RWPE1 (cell line): ENCODE measurements around the gene NR1D2.

Experiments
- CTCF ChIA-PET: fragments of 350-600 bp; sonication (Branson Sonifier 250); formaldehyde crosslinking; extraction: SDS; loops from one replicate; lab custom pipeline; 2021; lab: Yijun Ruan, JAX
- POLR2A ChIA-PET: fragments of 400-600 bp; formaldehyde crosslinking; extraction: SDS; loops from one replicate; lab custom pipeline; 2020; ENCODE audit warnings: antibody characterized with exemption; ENCODE audit not compliant: low non-redundant PET; lab: Yijun Ruan, JAX
- DNase-seq: peaks from one replicate; pipeline ENCODE4 v3.0.0; 2012; ENCODE audit warnings: low spot score
- H3K27ac ChIP-seq: fragments of 450-650 bp; 2 replicates; pipeline ENCODE4 v1.5.1; 2017
- TF ChIP-seq, protein P1 (sequence below): fragments of 450-650 bp; conservative IDR thresholded peaks from 2 replicates; pipeline ENCODE4 v1.5.1; 2017; ENCODE audit warnings: low read depth, mild to moderate bottlenecking

NR1D2 gene

DNA sequence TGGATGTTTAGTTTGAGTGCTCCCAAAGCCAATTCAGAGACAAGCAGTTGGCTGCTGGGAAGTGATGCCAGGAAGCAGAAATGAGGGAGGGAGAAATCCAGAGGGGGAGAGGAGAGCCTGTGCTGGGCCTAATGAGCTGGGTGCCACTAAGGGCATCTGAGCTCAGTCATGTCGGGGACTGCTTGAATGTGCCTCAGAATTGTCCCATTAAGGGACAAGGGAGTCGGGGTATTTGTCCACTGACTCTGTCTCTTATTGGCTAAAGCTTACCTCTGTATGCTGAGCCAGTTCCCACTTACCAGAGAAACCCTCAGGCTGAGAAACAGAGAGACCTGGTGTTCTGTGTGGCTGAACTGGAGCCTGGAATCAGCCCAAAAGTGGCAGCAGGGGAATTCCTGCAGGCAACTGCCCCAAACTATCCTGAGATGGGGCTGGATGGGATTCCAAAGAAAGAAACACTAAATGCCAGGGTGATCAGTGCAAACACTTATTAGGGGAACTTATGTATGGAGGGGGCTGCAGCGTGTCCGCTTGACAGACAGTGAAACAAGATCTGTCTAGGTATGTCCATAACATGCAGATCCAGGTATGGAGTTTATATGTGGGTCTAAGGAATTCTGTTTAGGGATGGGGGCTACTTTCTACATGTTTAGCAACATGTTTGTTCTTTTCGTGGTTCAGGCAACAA lies 48.6 kb downstream of the NR1D2 start:
- ChIA-PET CTCF (no interaction called here), POLR2A (no interaction called here)
- TF ChIP-seq, protein P1, sequence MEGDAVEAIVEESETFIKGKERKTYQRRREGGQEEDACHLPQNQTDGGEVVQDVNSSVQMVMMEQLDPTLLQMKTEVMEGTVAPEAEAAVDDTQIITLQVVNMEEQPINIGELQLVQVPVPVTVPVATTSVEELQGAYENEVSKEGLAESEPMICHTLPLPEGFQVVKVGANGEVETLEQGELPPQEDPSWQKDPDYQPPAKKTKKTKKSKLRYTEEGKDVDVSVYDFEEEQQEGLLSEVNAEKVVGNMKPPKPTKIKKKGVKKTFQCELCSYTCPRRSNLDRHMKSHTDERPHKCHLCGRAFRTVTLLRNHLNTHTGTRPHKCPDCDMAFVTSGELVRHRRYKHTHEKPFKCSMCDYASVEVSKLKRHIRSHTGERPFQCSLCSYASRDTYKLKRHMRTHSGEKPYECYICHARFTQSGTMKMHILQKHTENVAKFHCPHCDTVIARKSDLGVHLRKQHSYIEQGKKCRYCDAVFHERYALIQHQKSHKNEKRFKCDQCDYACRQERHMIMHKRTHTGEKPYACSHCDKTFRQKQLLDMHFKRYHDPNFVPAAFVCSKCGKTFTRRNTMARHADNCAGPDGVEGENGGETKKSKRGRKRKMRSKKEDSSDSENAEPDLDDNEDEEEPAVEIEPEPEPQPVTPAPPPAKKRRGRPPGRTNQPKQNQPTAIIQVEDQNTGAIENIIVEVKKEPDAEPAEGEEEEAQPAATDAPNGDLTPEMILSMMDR: no peak
- no peak overlapping the region for H3K27ac ChIP-seq
- no peak for DNase-seq

DNA sequence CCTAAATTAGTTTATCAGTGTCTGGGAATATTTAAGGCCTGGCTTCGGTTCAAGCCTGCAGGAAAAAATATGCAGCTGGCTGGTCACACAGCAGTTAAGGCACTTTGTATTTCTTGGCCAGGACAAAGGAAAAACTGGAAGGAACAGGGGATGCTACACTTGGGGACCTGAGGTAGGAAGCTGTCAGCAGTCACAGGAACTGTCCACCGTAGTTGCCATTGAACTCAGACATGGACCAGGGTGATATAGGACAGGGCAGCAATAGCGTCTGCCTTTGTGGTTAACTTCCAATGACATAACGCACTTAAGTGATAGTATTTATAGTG lies 49.1 kb downstream of the NR1D2 start:
- ChIA-PET CTCF (interaction anchor here (0.7 kb wide), 1 partner anchor 175 kb away, joined by 3 read pairs; no protein-coding TSS in a partner anchor), POLR2A (no interaction called here)
- no peak for DNase-seq
- H3K27ac ChIP-seq: no peak overlapping the region
- TF ChIP-seq, protein P1: no peak

DNA sequence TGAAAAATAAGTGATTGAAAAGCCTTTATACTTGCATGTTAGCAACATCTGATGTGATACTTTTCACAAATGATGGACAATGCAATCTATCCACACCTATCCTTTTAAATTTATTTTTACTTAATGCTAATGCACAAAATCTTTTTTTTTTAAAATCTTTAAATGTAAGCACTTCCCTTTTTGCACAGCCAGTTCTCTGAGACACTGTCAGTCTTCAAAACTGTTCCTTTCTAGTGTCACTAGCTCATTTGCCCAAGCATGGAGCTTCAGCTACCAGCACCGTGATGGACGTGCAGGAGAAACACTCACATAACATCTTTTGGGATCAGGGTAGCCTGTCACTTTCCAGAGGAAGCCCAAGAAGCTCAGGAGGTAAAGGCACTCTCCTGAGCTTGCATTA lies 50.1 kb downstream of the NR1D2 start:
- CTCF ChIA-PET: no interaction called here
- POLR2A ChIA-PET: no interaction called here
- TF ChIP-seq, protein P1: no peak
- DNase-seq: no peak
- H3K27ac ChIP-seq: no peak overlapping the region

DNA sequence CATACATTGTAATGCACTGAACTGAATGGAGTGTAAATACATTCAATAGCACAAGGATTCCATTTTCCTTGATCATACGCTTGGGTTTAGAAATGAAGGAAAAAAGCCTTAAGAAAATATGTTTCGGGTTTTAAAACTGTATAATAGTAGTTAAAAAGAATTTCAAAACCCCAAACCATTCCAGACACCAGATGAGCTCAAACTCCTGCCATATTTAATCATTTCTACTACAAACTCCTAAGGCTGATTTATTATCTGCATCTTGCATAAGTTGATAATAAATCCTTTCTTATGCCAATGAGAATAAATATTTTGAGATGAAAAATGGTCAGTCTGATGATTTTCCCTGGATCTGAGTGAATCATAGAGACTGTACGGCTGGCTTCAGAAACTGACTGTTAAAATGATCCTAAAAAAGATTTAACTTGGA lies 51.0 kb downstream of the NR1D2 start:
- no peak for DNase-seq
- TF ChIP-seq, protein P1: no peak
- ChIA-PET POLR2A (no interaction called here), CTCF (interaction anchor here (0.5 kb wide), 1 partner anchor 244 kb away, joined by 3 read pairs; no protein-coding TSS in a partner anchor)
- no peak overlapping the region for H3K27ac ChIP-seq

DNA sequence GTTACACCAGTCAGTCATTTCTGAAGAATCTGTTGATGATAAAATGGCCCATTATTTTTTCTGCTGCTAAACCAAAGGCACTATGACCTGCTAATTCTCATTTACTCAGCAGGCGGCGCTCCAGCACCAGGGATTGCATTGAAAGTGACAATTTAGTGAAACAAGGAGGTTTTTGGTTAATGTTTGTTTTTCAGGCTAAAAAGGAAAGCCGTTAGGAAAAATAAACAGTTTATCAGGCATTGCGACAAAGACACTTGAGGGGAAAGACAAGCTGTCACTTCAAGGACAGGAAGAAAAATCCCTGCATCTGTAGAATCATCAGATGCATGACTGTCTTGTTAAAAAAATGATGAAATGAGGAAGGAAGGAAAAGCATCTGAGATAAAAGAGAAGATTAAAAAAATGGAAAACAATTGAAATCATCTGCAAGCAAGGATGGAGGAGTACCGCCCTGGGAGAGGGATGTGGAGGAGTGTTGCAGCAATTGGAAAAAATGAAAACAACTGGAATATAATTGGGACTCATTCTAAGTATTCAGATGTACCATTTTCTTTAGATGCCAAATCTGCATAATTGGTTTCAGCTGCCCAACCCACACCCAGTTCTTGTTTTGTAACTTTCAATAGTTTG lies 54.0 kb downstream of the NR1D2 start:
- TF ChIP-seq, protein P1: peak; percentile 92
- DNase-seq: peak; percentile 17
- H3K27ac ChIP-seq: no peak overlapping the region
- ChIA-PET CTCF (interaction anchor here (0.6 to 0.7 kb wide), 3 partner anchors 112 to 631 kb away, joined by 3 read pairs; no protein-coding TSS in a partner anchor), POLR2A (no interaction called here)

DNA sequence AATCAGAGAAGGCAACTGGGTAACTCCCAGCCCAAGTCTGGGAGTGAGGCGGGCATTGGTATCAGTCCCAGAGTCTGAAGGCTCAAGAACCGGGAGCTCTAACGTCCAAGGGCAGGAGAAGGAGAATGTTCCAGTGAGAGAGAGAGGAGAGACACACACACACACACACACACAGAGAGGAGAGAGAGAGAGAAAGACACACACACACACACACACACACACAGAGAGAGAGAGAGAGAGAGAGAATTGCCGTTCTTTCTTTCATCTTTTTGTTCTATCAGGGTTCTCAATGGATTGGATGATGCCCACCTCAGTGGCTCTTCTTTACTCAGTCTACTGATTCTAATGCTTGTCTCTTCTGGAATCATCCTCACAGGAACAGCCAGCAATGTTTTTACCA lies 57.0 kb downstream of the NR1D2 start:
- POLR2A ChIA-PET: no interaction called here

More for the DNA sequence above, 57.0 kb downstream of the NR1D2 start:
- DNase-seq: no peak
- CTCF ChIA-PET: no interaction called here
- TF ChIP-seq, protein P1: no peak
- H3K27ac ChIP-seq: no peak overlapping the region
